Mucosa of rectum (tissue), 2 donors: ENCODE measurements around the gene PSMD1.
"Not testable (repeated sequence)": the region's sequence is repeated elsewhere in the genome, so short reads cannot be mapped to it uniquely, and the experiment has no call there.

Source experiments
- H3K27ac ChIP-seq, 2 donors: one replicate each; pipeline ENCODE4 v1.7.0; 2013; ENCODE audit warnings: inconsistent platforms in 2 of 2, low read depth in 2 of 2, low read length in 2 of 2
- H3K27me3 ChIP-seq, 2 donors: one replicate each; pipeline ENCODE4 v1.7.0; 2013; ENCODE audit warnings: low read length in 2 of 2; ENCODE audit not compliant: control insufficient read depth in 2 of 2, insufficient read depth in 2 of 2
- H3K36me3 ChIP-seq, 2 donors: one replicate each; pipeline ENCODE4 v1.7.0; 2013; ENCODE audit warnings: low read length in 2 of 2; ENCODE audit not compliant: control insufficient read depth in 2 of 2, insufficient read depth in 2 of 2
- H3K4me1 ChIP-seq, 2 donors: one replicate each; pipeline ENCODE4 v1.7.0; 2013; ENCODE audit warnings: low read length in 2 of 2, mild to moderate bottlenecking in 1 of 2; ENCODE audit not compliant: control insufficient read depth in 2 of 2, insufficient read depth in 2 of 2
- H3K4me3 ChIP-seq, 2 donors: one replicate each; pipeline ENCODE4 v1.7.0; 2013; ENCODE audit warnings: low read length in 2 of 2
- H3K9ac ChIP-seq, 2 donors: one replicate each; pipeline ENCODE4 v1.7.0; 2013; ENCODE audit warnings: low read length in 2 of 2, low read depth in 1 of 2, mild to moderate bottlenecking in 1 of 2
- H3K9me3 ChIP-seq, 2 donors: one replicate each; pipeline ENCODE4 v1.7.0; 2013; ENCODE audit warnings: low read length in 2 of 2; ENCODE audit not compliant: control insufficient read depth in 2 of 2
- donor health status: healthy.
- donor health status: Normal muscosa, but diverticular disease.

PSMD1 gene

GRCh38 chr2:231127936-231128335 is 71.3 kb downstream of the PSMD1 start:
- H3K27me3 ChIP-seq = no peaks in the 10 kb centered on the region
- no peak overlapping the region for H3K9ac ChIP-seq
- H3K27ac ChIP-seq = no peak overlapping the region
- no peaks in the 10 kb centered on the region for H3K4me1 ChIP-seq
- no peaks in the 10 kb centered on the region for H3K36me3 ChIP-seq
- no peak overlapping the region for H3K4me3 ChIP-seq
- no peaks in the 10 kb centered on the region for H3K9me3 ChIP-seq

- Histone ChIP-seq H3K4me1 (no peaks in the 10 kb centered on the region), H3K9me3 (no peaks in the 10 kb centered on the region), H3K27ac (no peak overlapping the region), H3K36me3 (no peaks in the 10 kb centered on the region), H3K4me3 (no peak overlapping the region), H3K27me3 (no peaks in the 10 kb centered on the region), H3K9ac (no peak overlapping the region)
These were observed 71.9 kb downstream of the PSMD1 start for GRCh38 chr2:231128541-231128940.

- no peaks in the 10 kb centered on the region for H3K9me3 ChIP-seq
- no peaks in the 10 kb centered on the region for H3K36me3 ChIP-seq
- no peak overlapping the region for H3K9ac ChIP-seq
- H3K4me1 ChIP-seq = no peaks in the 10 kb centered on the region
- H3K27ac ChIP-seq = no peak overlapping the region
- no peaks in the 10 kb centered on the region for H3K27me3 ChIP-seq
- H3K4me3 ChIP-seq = no peak overlapping the region
These were observed 72.5 kb downstream of the PSMD1 start for GRCh38 chr2:231129216-231129615.

GRCh38 chr2:231130336-231131056 is 73.8 kb downstream of the PSMD1 start:
- Histone ChIP-seq H3K9ac (no peak overlapping the region), H3K4me1 (no peaks in the 10 kb centered on the region), H3K27ac (no peak overlapping the region), H3K36me3 (no peaks in the 10 kb centered on the region), H3K4me3 (no peak overlapping the region), H3K27me3 (no peaks in the 10 kb centered on the region), H3K9me3 (no peaks in the 10 kb centered on the region)

- Histone ChIP-seq H3K4me1 (no peaks in the 10 kb centered on the region), H3K9ac (no peak overlapping the region), H3K27me3 (no peaks in the 10 kb centered on the region), H3K36me3 (no peaks in the 10 kb centered on the region), H3K4me3 (no peak overlapping the region), H3K27ac (no peak overlapping the region), H3K9me3 (no peaks in the 10 kb centered on the region)
These were observed 75.5 kb downstream of the PSMD1 start for GRCh38 chr2:231132129-231132528.

- no peak overlapping the region for H3K9ac ChIP-seq
These were observed 76.9 kb downstream of the PSMD1 start for GRCh38 chr2:231133365-231134099.

GRCh38 chr2:231134910-231135655 is 78.4 kb downstream of the PSMD1 start:
- Histone ChIP-seq H3K36me3 (peaks cover 0 to 2% of the 10 kb centered on the region in 2 donors), H3K27ac (no peak overlapping the region), H3K27me3 (no peaks in the 10 kb centered on the region), H3K9me3 (no peaks in the 10 kb centered on the region), H3K4me3 (no peak overlapping the region), H3K9ac (no peak overlapping the region), H3K4me1 (no peaks in the 10 kb centered on the region)

More at GRCh38 chr2:231133365-231134099, 76.9 kb downstream of the PSMD1 start:
- Histone ChIP-seq H3K4me3 (no peak overlapping the region), H3K9me3 (no peaks in the 10 kb centered on the region), H3K27ac (no peak overlapping the region), H3K4me1 (no peaks in the 10 kb centered on the region), H3K27me3 (no peaks in the 10 kb centered on the region), H3K36me3 (no peaks in the 10 kb centered on the region)

GRCh38 chr2:231138699-231139098 is 82.0 kb downstream of the PSMD1 start:
- Histone ChIP-seq H3K4me1 (no peaks in the 10 kb centered on the region), H3K4me3 (no peak overlapping the region), H3K36me3 (peaks cover 0 to 2% of the 10 kb centered on the region in 2 donors), H3K9me3 (no peaks in the 10 kb centered on the region), H3K27me3 (no peaks in the 10 kb centered on the region), H3K27ac (no peak overlapping the region), H3K9ac (no peak overlapping the region)

- Histone ChIP-seq H3K27ac (no peak overlapping the region), H3K27me3 (no peaks in the 10 kb centered on the region), H3K36me3 (peaks cover 0 to 2% of the 10 kb centered on the region in 2 donors), H3K9ac (no peak overlapping the region), H3K9me3 (no peaks in the 10 kb centered on the region), H3K4me3 (no peak overlapping the region), H3K4me1 (no peaks in the 10 kb centered on the region)
These were observed 83.1 kb downstream of the PSMD1 start for GRCh38 chr2:231139796-231140195.

- H3K36me3 ChIP-seq, H3K9me3 ChIP-seq, H3K27ac ChIP-seq, H3K4me1 ChIP-seq, H3K4me3 ChIP-seq, H3K9ac ChIP-seq, H3K27me3 ChIP-seq: not testable (repeated sequence)
These were observed 84.1 kb downstream of the PSMD1 start for GRCh38 chr2:231140808-231141207.
